Measurements from ENCODE around the gene RNF128.

The RNF128 gene, protein sequence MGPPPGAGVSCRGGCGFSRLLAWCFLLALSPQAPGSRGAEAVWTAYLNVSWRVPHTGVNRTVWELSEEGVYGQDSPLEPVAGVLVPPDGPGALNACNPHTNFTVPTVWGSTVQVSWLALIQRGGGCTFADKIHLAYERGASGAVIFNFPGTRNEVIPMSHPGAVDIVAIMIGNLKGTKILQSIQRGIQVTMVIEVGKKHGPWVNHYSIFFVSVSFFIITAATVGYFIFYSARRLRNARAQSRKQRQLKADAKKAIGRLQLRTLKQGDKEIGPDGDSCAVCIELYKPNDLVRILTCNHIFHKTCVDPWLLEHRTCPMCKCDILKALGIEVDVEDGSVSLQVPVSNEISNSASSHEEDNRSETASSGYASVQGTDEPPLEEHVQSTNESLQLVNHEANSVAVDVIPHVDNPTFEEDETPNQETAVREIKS

DNA sequence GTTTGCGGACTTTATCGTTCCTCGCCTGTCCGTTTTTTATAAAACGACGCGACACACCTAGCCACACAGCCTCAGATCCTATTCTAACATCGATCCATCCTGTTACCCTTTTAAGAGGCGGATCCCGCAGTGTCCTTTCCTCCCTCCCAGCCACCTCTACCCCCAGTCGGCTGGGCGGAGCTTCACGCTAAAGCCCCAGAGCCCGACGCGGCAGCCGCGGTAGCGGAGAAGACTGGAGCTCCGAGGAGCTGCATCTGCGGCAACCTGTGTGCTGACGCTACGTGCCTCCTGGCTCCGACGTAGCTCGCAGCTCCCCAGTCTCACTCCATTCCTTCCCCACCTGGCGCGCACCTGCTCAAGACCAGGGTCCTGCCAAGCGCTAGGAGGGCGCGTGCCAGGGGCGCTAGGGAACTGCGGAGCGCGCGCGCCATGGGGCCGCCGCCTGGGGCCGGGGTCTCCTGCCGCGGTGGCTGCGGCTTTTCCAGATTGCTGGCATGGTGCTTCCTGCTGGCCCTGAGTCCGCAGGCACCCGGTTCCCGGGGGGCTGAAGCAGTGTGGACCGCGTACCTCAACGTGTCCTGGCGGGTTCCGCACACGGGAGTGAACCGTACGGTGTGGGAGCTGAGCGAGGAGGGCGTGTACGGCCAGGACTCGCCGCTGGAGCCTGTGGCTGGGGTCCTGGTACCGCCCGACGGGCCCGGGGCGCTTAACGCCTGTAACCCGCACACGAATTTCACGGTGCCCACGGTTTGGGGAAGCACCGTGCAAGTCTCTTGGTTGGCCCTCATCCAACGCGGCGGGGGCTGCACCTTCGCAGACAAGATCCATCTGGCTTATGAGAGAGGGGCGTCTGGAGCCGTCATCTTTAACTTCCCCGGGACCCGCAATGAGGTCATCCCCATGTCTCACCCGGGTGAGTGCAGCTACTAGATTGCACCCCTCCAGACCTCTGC is at the start of gene RNF128:
TSS of gene RNF128 (plus strand) at position 217 of the 953 bp plus-strand sequence. CDS start at position 430, 213 bp downstream.
- DNase-seq (ENCODE audit: low spot score) = no peak

- no peak for DNase-seq (ENCODE audit: low spot score)
Measured at GRCh38 chrX:106680716-106681115, 45.8 kb upstream of the RNF128 start.

DNA sequence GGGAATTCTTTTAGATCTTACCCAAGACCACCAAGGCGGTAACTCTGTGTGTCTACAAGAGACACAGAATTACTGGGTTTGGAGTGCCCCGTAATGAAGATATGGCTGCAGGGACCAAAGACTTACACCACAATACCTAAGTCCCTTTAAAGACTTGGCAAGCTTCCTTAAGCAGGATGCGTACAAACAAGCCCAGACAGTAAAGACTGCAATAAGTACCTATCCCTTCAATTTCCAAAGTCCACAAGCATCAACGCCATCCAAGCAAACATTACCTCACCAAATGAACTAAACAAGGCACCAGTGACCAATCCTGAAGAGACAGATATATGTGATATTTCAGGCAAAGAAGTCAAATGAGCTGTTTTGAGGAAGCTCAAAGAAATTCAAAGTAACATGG is 42.3 kb upstream of the RNF128 start:
- DNase-seq (ENCODE audit: low spot score) = no peak

DNA sequence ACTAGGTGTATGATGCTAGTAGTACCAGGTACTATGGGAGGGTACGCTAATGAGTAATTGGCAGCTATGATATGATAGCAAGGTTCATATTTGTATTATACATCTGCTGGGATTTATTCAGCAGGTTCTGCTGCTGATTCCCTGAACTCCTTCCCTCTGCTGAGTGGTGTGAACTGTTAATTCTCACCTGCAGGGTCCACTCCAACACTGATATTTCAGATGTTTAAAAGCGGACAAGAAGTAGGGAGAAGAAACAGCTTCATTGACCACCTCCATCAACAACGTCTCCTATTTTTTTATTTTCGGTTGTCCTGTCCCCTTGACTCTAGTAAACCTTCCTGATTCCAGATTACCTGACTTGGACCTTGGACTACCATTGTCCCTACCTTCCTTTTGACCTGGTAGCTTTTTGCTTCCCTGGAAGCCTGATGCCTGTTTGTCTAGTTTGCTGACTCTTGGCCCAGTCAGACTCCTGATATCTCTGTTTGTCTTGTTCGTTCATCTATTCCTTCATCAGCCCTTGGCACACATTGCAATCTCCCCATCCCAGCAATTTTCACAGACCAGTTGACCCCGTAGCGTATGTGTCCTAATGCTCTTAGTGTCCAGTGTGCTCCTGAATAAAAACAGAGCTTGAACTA is 34.0 kb upstream of the RNF128 start:
- DNase-seq (ENCODE audit: low spot score) = no peak

DNA sequence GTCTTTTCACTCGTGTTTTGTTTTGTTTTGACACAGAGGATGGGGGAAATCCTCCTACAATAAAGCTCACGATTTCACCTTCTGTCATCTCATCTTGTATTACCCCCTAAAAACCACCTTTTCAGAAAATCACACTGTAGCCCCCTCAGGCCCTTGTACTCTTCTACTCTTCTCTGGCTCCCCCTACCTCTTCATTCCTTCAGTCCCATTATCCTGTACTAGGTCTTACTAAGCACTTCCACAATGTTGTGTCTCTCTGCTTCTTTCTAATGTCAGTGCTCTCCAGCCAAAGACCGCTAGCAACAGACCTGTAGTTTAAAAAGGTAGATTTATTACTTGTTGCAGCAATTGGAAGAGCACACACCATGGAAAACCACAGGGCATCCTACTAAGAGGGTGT is 30.0 kb upstream of the RNF128 start:
- DNase-seq (ENCODE audit: low spot score) = no peak

DNA sequence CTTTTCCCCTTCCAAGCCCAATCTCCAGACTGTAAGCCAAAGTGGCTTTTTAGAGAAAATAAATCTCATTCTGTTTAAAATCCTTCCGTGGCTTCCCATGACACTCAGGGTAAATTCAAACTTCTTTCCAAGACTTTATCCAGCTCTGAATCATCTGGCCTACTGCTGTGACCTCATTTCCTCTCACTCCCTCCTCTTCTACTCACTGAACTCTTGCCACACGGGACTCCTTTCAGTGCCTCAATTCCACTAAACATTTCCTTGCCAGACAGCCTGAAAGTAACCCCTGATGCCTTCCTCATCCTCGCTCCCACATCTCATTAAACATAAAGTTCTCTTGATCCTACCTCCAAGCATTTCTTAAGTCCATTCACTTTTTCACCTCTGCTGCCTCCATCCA is 27.8 kb upstream of the RNF128 start:
- no peak for DNase-seq (ENCODE audit: low spot score)

- no peak for DNase-seq (ENCODE audit: low spot score)
Measured at GRCh38 chrX:106702636-106703035, 23.9 kb upstream of the RNF128 start.

DNA sequence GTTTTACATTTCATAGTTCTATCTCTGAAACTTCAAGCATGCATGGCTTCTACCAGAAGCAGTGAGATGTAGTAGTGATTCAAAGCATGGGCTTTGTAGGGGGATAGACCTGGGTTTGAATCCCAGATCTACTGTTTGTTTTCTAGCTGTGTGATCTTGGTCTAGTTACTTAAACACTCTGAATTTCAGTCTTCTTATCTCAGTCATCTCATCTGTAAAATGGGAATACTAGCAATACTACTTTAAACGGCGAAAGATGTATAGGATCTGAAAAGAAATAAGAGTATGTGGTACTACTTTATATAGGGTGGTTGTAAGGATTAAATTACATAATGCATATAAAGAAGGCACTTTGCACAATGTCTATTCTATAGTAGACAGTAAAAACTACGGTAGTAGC is 20.0 kb upstream of the RNF128 start:
- DNase-seq (ENCODE audit: low spot score) = no peak

DNA sequence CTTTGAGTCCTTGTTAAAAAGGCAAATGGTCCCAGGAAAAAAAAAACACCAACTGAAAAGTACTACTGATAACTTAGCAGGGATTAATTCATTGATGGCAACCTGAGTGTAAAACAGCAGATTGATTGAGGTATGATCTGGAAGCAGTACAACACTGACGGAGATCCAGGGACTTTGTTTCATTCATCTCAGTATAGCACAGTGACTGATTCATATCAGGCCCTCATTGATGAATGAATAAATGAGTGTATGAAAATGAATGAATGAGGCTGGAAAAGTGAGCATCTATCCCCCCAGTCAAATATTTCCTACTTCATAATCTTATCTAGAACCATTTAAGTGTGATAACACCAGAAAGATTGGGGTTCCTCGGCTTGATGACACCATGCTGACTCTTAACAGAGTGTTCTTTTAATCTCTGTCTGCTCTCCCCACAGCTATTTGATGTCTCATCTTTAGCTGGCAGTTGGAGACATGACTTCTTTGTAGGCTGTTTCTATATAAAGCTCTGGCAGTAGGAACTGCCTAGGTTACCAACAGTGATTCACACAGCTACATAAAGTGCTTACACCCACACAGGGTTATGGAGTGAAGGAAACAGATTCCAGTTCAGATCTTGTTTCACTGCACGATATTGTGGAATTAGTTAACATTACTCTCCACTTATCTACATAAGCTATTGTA is 18.6 kb upstream of the RNF128 start:
- DNase-seq (ENCODE audit: low spot score) = peak; percentile 53

DNA sequence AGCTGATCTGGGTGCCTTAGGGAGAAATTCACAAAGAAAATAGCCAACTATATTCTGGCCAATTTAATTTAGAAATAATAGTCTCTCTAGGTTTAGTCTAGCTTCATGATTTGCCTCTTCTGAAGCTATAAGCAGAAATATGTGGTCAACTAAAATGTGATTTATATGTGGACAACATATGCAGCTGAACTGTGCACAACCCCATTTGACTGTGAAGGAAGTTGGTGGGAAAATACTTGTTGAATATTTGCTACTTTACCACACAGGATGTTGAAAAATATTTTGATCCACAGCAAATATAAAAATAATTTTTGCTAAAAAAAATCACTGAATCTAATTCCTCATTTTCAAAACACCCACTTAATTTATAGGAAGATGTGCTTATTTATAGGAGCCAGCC is 15.7 kb upstream of the RNF128 start:
- DNase-seq (ENCODE audit: low spot score) = no peak

- DNase-seq (ENCODE audit: low spot score) = no peak
Measured at GRCh38 chrX:106711375-106711774, 15.1 kb upstream of the RNF128 start.

- DNase-seq (ENCODE audit: low spot score) = no peak
Measured at GRCh38 chrX:106716004-106716403, 10.5 kb upstream of the RNF128 start.

GRCh38 chrX:106716463-106716862 is 10.0 kb upstream of the RNF128 start:
- no peak for DNase-seq (ENCODE audit: low spot score)

- no peak for DNase-seq (ENCODE audit: low spot score)
Measured at GRCh38 chrX:106718709-106719108, 7.8 kb upstream of the RNF128 start.

- DNase-seq (ENCODE audit: low spot score) = no peak
Measured at GRCh38 chrX:106725931-106726330, 570 bp upstream of the RNF128 start.

GRCh38 chrX:106728337-106728736 is 1.8 kb downstream of the RNF128 start:
- no peak for DNase-seq (ENCODE audit: low spot score)

GRCh38 chrX:106730401-106730800 is 3.9 kb downstream of the RNF128 start:
- DNase-seq (ENCODE audit: low spot score) = no peak

- DNase-seq (ENCODE audit: low spot score) = no peak
Measured at GRCh38 chrX:106731590-106731989, 5.1 kb downstream of the RNF128 start.

- DNase-seq (ENCODE audit: low spot score) = no peak
Measured at GRCh38 chrX:106734827-106735226, 8.3 kb downstream of the RNF128 start.

DNA sequence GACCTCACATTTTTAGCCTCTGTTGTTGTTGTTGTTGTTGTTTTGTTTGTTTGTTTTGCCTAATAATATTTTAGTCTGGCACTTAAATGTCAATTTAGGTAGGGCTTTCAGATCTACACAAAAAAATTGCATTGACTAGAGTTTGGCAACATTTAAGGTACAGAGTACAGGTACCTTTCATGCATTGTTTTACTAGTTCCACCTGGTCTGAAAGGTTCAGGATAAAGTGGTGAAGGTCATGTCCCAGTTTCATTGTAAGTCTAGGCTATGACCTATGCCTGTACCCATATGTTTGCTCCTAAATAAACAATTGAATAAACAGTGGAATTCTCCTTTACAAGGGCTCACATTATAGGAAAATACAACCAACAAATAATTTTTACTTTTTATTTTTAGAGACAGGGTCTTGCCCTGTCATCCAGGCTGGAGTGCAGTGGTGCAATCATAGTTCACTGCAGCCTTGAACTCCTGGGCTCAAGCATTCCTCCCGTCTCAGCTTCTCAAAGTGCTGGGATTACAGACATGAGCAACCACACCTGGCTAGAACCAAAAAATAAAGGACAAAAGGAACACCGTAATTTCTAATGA is 13.8 kb downstream of the RNF128 start:
- DNase-seq (ENCODE audit: low spot score) = no peak

- DNase-seq (ENCODE audit: low spot score) = no peak
Measured at GRCh38 chrX:106742193-106742592, 15.7 kb downstream of the RNF128 start.

Measured in kidney capillary endothelial cell (primary cell).